CD14-positive monocyte (primary cell): ENCODE measurements around the gene RALB. TPM values are rescaled to one million over a fixed set of nuclear protein-coding genes. Genes with fewer than 3 reads are reported as not detected.
"Not testable (repeated sequence)": the region's sequence is repeated elsewhere in the genome, so short reads cannot be mapped to it uniquely, and the experiment has no call there.

Experiments
- DNase-seq, 3 donors: peaks; one replicate each; pipeline ENCODE4 v3.0.0-alpha.2; 2011 to 2022
- H2AFZ ChIP-seq: 2 replicates; pipeline ENCODE4 v1.6.0; 2012; ENCODE audit warnings: mild to moderate bottlenecking, low read depth, low read length, inconsistent platforms; ENCODE audit not compliant: insufficient read depth, poor library complexity, severe bottlenecking
- H3K27ac ChIP-seq, 2 donors: 1 replicate in 1 of 2; 2 replicates in 1 of 2; pipeline ENCODE4 v1.5.1; 2012 to 2013; ENCODE audit warnings: low read length in 2 of 2, control low read depth in 1 of 2, inconsistent platforms in 1 of 2, low read depth in 1 of 2, mild to moderate bottlenecking in 1 of 2
- H3K27me3 ChIP-seq, 2 donors: one replicate each; pipeline versions ENCODE4 v1.6.0 to v1.6.1; 2011 to 2013; ENCODE audit warnings: low read length in 2 of 2; ENCODE audit not compliant: control insufficient read depth in 2 of 2, insufficient read depth in 2 of 2
- H3K36me3 ChIP-seq, 2 donors: replicated peaks in 1 of 2; 1 replicate in 1 of 2; 2 replicates in 1 of 2; pipeline versions ENCODE4 v1.5.1 to v1.6.1; 2012 to 2013; ENCODE audit warnings: low read length in 2 of 2, control low read depth in 1 of 2, inconsistent platforms in 1 of 2, mild to moderate bottlenecking in 1 of 2; ENCODE audit not compliant: insufficient read depth in 2 of 2, control insufficient read depth in 1 of 2
- H3K4me1 ChIP-seq, 2 donors: 1 replicate in 1 of 2; 2 replicates in 1 of 2; pipeline versions ENCODE4 v1.5.1 to v1.6.1; 2012 to 2013; ENCODE audit warnings: low read length in 2 of 2, control low read depth in 1 of 2, inconsistent platforms in 1 of 2, mild to moderate bottlenecking in 1 of 2, moderate library complexity in 1 of 2; ENCODE audit not compliant: insufficient read depth in 2 of 2, control insufficient read depth in 1 of 2
- H3K4me2 ChIP-seq: replicated peaks from 2 replicates; pipeline ENCODE3; 2012; ENCODE audit warnings: low read length, moderate library complexity, mild to moderate bottlenecking; ENCODE audit not compliant: poor library complexity, severe bottlenecking; ENCODE audit errors: extremely low read depth
- H3K4me3 ChIP-seq, 3 experiments: fragments of 200-600 bp in 1 of 3; sonication (generic) in 1 of 3; replicated peaks in 1 of 3; 1 replicate in 2 of 3; 2 replicates in 1 of 3; pipeline ENCODE4 v1.5.1; 2011 to 2013; ENCODE audit warnings: low read length in 3 of 3, mild to moderate bottlenecking in 3 of 3, control low read depth in 2 of 3, low read depth in 2 of 3, inconsistent platforms in 1 of 3, moderate library complexity in 1 of 3
- H3K79me2 ChIP-seq: 2 replicates; pipeline ENCODE4 v1.6.0; 2012; ENCODE audit warnings: mild to moderate bottlenecking, control low read depth, inconsistent platforms, low read length, moderate library complexity; ENCODE audit not compliant: insufficient read depth
- H3K9ac ChIP-seq: 2 replicates; pipeline ENCODE4 v1.6.0; 2017; ENCODE audit warnings: low read length, mild to moderate bottlenecking; ENCODE audit not compliant: insufficient read depth, poor library complexity, severe bottlenecking
- H3K9me3 ChIP-seq, 2 donors: replicated peaks in 1 of 2; 1 replicate in 1 of 2; 2 replicates in 1 of 2; pipeline versions ENCODE4 v1.5.1 to v1.6.1; 2012 to 2013; ENCODE audit warnings: low read length in 2 of 2, control low read depth in 1 of 2; ENCODE audit not compliant: control insufficient read depth in 1 of 2, insufficient read depth in 1 of 2
- H4K20me1 ChIP-seq: 2 replicates; pipeline ENCODE4 v1.6.0; 2012; ENCODE audit warnings: mild to moderate bottlenecking, low read length, control low read depth, moderate library complexity; ENCODE audit not compliant: insufficient read depth
- H3K27ac Mint-ChIP-seq, 7 donors: one replicate each; pipeline ENCODE4 v1.8.0; 2020; ENCODE audit warnings: mild to moderate bottlenecking in 7 of 7, mixed read lengths in 7 of 7, moderate library complexity in 6 of 7, inconsistent platforms in 2 of 7
- H3K27me3 Mint-ChIP-seq, 3 donors: one replicate each; pipeline ENCODE4 v1.8.0; 2021 to 2022; ENCODE audit warnings: low read depth in 3 of 3, mild to moderate bottlenecking in 3 of 3, mixed read lengths in 3 of 3, moderate library complexity in 3 of 3, inconsistent platforms in 1 of 3
- H3K36me3 Mint-ChIP-seq, 2 donors: one replicate each; pipeline ENCODE4 v1.8.0; 2020; ENCODE audit warnings: mixed read lengths in 2 of 2, inconsistent platforms in 1 of 2, mild to moderate bottlenecking in 1 of 2
- H3K4me1 Mint-ChIP-seq: one replicate; pipeline ENCODE4 v1.8.0; 2020; ENCODE audit warnings: mild to moderate bottlenecking, mixed read lengths
- H3K4me3 Mint-ChIP-seq, 2 donors: one replicate each; pipeline ENCODE4 v1.8.0; 2020; ENCODE audit warnings: mild to moderate bottlenecking in 2 of 2, mixed read lengths in 2 of 2, moderate library complexity in 1 of 2
- H3K9me3 Mint-ChIP-seq, 7 donors: one replicate each; pipeline ENCODE4 v1.8.0; 2020 to 2022; ENCODE audit warnings: mixed read lengths in 7 of 7, mild to moderate bottlenecking in 6 of 7, moderate library complexity in 6 of 7, inconsistent platforms in 2 of 7
- CTCF ChIP-seq: fragments of 200-600 bp; IDR thresholded peaks from one replicate; pipeline ENCODE4 v1.8.0; 2022; ENCODE audit warnings: antibody characterized with exemption, mild to moderate bottlenecking
- WGBS: methylation state at CpG from one replicate; pipeline ENCODE4 v1.1.5; 2013; ENCODE audit warnings: missing lambda C conversion rate; ENCODE audit not compliant: insufficient coverage; 5-methylcytosine and 5-hydroxymethylcytosine counted together
- intact Hi-C, 2 donors: fragments of 100-400 bp; cut with micrococcal nuclease; formaldehyde crosslinking; loops; one replicate each; pipeline versions ENCODE4 v1.15.0 to v1.15.1; 2023
- polyA plus RNA-seq, 3 donors: library from polyadenylated mRNA; depleted of rRNA in 1 of 3; unstranded in 2 of 3; stranded (reverse) in 1 of 3; fragments of 300-500 nt in 2 of 3; fragments of >200 nt in 1 of 3; fragmentation: Illumina TruSeq in 2 of 3; gene quantifications; 1 replicate in 2 of 3; 2 replicates in 1 of 3; pipeline ENCODE4 v1.2.3, GENCODE V29; 2012 to 2021

RALB gene
- polyA plus RNA-seq, 3 donors = 57.2 to 163 (median 139) TPM

GRCh38 chr2:120319686-120320317 is 67.2 kb downstream of the RALB start:
- no peak overlapping the region for H3K4me2 ChIP-seq
- Mint-ChIP-seq H3K4me3 (no peak overlapping the region), H3K36me3 (no peaks in the 10 kb centered on the region), H3K4me1 (peaks cover 12% of the 10 kb centered on the region), H3K9me3 (peaks cover 0 to 2% (median 0%) of the 10 kb centered on the region in 7 donors), H3K27me3 (peaks cover 6 to 20% (median 7%) of the 10 kb centered on the region in 3 donors), H3K27ac (no peak overlapping the region)
- no peaks in the 10 kb centered on the region for H3K27me3 ChIP-seq
- H4K20me1 ChIP-seq = no peaks in the 10 kb centered on the region
- TF ChIP-seq CTCF = no peak
- no peaks in the 10 kb centered on the region for H3K79me2 ChIP-seq
- no peak overlapping the region for H2AFZ ChIP-seq
- WGBS = 91% methylated on average over 15 of the region's 18 CpGs
- H3K4me1 ChIP-seq = no peaks in the 10 kb centered on the region
- H3K27ac ChIP-seq = no peak overlapping the region
- no peak overlapping the region for H3K9ac ChIP-seq
- no peak overlapping the region for H3K4me3 ChIP-seq
- intact Hi-C loops = loop anchor here in 1 of 2 donors (10.0 kb wide), 2 partner anchors 95 to 615 kb away; partner anchors contain the start of gene TMEM185B
- H3K9me3 ChIP-seq = no peaks in the 10 kb centered on the region
- DNase-seq = no peak
- H3K36me3 ChIP-seq = no peaks in the 10 kb centered on the region

- H3K4me1 ChIP-seq = no peaks in the 10 kb centered on the region
- Mint-ChIP-seq H3K27ac (no peak overlapping the region), H3K9me3 (peaks cover 0 to 2% (median 0%) of the 10 kb centered on the region in 7 donors), H3K36me3 (no peaks in the 10 kb centered on the region), H3K27me3 (peaks cover 4 to 16% (median 7%) of the 10 kb centered on the region in 3 donors), H3K4me3 (no peak overlapping the region), H3K4me1 (peaks cover 12% of the 10 kb centered on the region)
- intact Hi-C loops = no loop called here
- no peaks in the 10 kb centered on the region for H3K36me3 ChIP-seq
- TF ChIP-seq CTCF = no peak
- no peaks in the 10 kb centered on the region for H3K9me3 ChIP-seq
- no peak for DNase-seq
- H4K20me1 ChIP-seq = no peaks in the 10 kb centered on the region
- no peak overlapping the region for H3K9ac ChIP-seq
- no peak overlapping the region for H3K4me2 ChIP-seq
- H3K79me2 ChIP-seq = no peaks in the 10 kb centered on the region
- 88% methylated on average over 5 of the region's 10 CpGs for WGBS
- H3K27me3 ChIP-seq = no peaks in the 10 kb centered on the region
- H3K27ac ChIP-seq = no peak overlapping the region
- H3K4me3 ChIP-seq = no peak overlapping the region
- H2AFZ ChIP-seq = no peak overlapping the region
These were observed 67.7 kb downstream of the RALB start for GRCh38 chr2:120320318-120320851.

- H3K4me3 ChIP-seq, intact Hi-C loops, H3K9ac ChIP-seq, H3K36me3 Mint-ChIP-seq, H3K4me3 Mint-ChIP-seq, H3K4me2 ChIP-seq, H3K9me3 Mint-ChIP-seq, H2AFZ ChIP-seq, H3K79me2 ChIP-seq, H4K20me1 ChIP-seq, H3K27me3 ChIP-seq, H3K4me1 ChIP-seq, H3K36me3 ChIP-seq, DNase-seq, H3K9me3 ChIP-seq, H3K27ac ChIP-seq: not testable (repeated sequence)
- WGBS = 100% methylated on average over 1 of the region's 5 CpGs
- Mint-ChIP-seq H3K4me1 (peaks cover 12% of the 10 kb centered on the region), H3K27me3 (peaks cover 4 to 13% (median 7%) of the 10 kb centered on the region in 3 donors), H3K27ac (peak overlapping the region in 1 of 7 donors; percentile 30)
These were observed 68.4 kb downstream of the RALB start for GRCh38 chr2:120320887-120321556.
